ENCODE data around the gene GABRG1.

Gene GABRG1

DNA sequence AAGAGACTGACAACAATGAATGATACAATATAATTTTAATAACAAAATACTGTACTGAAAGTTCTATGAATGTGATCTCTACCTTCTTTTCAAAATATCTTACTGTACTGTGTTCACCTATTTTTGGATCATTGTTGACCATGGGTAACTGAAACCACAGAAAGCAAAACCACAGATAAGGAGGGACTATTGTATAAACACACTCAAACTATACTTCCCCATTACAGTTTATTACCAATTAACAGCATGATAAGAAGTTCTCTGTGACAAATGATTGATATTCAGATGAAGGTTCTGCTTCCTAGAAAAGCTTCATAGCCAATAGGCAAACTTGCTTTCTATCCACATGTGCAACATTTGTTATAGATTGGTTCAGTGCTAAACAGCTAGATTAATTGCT lies 50.1 kb downstream of the GABRG1 start:
- DNase-seq (ENCODE audit: extremely low read depth, low read depth): no peak
- TF ChIP-seq, protein P1, sequence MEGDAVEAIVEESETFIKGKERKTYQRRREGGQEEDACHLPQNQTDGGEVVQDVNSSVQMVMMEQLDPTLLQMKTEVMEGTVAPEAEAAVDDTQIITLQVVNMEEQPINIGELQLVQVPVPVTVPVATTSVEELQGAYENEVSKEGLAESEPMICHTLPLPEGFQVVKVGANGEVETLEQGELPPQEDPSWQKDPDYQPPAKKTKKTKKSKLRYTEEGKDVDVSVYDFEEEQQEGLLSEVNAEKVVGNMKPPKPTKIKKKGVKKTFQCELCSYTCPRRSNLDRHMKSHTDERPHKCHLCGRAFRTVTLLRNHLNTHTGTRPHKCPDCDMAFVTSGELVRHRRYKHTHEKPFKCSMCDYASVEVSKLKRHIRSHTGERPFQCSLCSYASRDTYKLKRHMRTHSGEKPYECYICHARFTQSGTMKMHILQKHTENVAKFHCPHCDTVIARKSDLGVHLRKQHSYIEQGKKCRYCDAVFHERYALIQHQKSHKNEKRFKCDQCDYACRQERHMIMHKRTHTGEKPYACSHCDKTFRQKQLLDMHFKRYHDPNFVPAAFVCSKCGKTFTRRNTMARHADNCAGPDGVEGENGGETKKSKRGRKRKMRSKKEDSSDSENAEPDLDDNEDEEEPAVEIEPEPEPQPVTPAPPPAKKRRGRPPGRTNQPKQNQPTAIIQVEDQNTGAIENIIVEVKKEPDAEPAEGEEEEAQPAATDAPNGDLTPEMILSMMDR (IDR thresholded peaks at IDR 0.05; ENCODE audit: low read depth, low read length, missing control alignments): no peak
- H3K4me3 ChIP-seq (replicated peaks; ENCODE audit: low read depth, low read length): no peak overlapping the region

DNA sequence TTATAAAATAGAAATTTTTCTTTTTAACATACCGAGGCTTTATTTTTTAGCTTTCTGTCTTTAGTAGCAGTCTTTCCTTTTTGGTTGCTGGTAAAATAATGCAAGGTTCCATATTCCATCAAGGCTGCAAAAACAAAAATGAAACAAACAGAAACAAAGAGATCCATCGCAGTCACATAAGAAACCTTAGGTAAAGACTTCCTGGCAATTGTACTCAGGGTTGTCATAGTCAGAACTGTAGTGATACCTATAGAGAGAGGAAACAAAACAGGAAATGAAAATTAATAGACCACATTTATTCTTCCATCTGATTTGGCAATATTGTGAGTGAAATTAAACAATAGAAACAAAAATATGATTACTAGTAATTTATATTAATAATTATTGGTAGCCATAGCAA lies 72.5 kb downstream of the GABRG1 start:
- no peak overlapping the region for H3K4me3 ChIP-seq (replicated peaks; ENCODE audit: low read depth, low read length)
- DNase-seq (ENCODE audit: extremely low read depth, low read depth): no peak
- TF ChIP-seq, protein P1 (IDR thresholded peaks at IDR 0.05; ENCODE audit: low read depth, low read length, missing control alignments): no peak

DNA sequence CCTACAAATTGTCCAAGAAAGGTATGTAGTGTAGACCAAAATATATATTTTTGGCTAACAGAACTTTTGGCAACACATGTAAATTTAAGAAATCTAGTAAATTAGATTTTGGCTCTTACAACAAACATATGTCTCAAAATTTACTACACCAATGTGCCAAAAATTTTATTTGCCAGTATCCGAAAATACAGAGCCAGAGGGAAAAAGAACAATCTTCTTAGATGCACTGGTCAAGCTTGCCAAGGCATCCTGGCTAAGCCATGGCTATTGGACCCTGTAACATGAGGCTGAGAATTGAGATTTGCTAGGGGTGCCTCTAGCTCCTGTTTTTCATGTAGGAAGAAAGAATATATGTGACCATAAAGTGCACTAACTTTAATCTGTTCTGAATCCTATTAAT lies 91.8 kb downstream of the GABRG1 start:
- TF ChIP-seq, protein P1 (IDR thresholded peaks at IDR 0.05; ENCODE audit: low read depth, low read length, missing control alignments): no peak
- no peak for DNase-seq (ENCODE audit: extremely low read depth, low read depth)
- H3K4me3 ChIP-seq (replicated peaks; ENCODE audit: low read depth, low read length): no peak overlapping the region

DNA sequence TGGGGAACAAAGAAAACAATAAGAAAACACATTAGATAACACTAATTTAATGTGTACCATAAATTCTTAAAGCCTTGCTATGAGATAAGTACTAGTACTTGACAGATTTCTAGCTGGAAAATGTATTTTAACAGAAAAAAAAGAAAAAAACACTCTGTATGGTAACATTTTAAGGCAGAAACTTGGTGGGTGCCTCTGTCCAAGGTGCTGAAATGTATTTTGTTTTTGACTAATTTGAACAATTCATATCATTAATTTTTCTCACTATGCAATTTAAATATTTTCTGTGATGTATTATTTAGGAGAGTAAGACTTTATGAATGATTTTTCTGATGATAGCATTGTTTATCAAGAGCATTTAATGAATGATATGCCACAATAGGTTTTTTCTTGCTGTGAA lies 107.5 kb downstream of the GABRG1 start:
- TF ChIP-seq, protein P1 (IDR thresholded peaks at IDR 0.05; ENCODE audit: low read depth, low read length, missing control alignments): no peak
- no peak for DNase-seq (ENCODE audit: extremely low read depth, low read depth)
- no peak overlapping the region for H3K4me3 ChIP-seq (replicated peaks; ENCODE audit: low read depth, low read length)

DNA sequence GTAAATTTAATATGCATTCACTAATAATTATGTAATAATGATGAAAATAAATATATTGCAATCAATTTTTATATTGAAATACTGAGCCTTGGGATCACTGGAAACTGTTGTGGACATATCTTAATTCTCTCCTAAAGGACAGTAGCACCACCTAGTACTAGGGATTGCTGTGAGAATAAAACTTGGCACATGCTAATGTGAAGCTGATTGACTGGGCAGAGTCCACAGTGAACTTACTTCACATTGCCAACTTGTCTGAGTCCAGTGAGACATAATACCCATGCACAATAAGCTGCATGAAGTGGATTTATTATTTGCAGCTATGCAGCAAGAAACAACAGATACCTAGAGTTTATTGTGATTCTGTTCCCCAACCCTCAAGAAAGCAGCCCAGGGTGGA lies 131.1 kb downstream of the GABRG1 start:
- no peak overlapping the region for H3K4me3 ChIP-seq (replicated peaks; ENCODE audit: low read depth, low read length)
- DNase-seq (ENCODE audit: extremely low read depth, low read depth): no peak
- TF ChIP-seq, protein P1 (IDR thresholded peaks at IDR 0.05; ENCODE audit: low read depth, low read length, missing control alignments): no peak

DNA sequence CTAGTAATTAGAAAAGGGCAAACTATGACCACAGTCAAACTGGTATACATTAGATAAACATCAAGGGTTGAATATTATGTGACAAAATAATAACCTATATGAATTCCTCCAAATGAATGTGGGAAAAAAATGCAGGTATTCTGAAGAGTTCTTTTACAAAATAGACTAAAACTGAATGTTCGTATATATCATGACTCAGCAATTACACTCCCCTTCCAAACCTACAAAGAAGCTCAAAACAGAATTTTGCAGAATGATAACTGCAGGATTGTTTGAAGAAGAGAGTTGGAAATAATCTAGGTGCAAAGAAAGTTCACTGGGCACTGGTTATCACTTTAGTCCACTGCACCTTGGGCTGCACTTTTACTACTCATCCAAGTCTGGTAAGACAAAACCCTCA lies 134.1 kb downstream of the GABRG1 start:
- no peak for DNase-seq (ENCODE audit: extremely low read depth, low read depth)
- TF ChIP-seq, protein P1 (IDR thresholded peaks at IDR 0.05; ENCODE audit: low read depth, low read length, missing control alignments): no peak
- H3K4me3 ChIP-seq (replicated peaks; ENCODE audit: low read depth, low read length): no peak overlapping the region

DNA sequence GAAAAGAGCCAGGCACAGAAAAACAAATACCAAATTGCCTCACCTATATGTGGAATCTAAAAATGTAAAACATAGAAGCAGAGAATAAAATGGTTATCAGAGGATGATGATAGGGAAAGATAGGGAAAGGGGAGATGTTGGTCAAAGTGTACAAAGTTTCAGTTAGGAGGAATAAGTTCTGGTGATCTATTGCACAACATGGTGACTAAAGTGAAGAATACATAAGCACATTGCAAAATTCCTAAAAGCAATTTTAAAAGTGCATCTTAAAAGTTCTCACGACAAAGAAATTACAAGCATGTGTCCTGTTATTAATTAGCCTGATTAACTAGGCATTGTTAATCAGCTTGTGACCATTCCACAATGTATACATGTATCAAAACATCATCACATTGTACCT lies 136.0 kb downstream of the GABRG1 start:
- TF ChIP-seq, protein P1 (IDR thresholded peaks at IDR 0.05; ENCODE audit: low read depth, low read length, missing control alignments): no peak
- DNase-seq (ENCODE audit: extremely low read depth, low read depth): no peak
- no peak overlapping the region for H3K4me3 ChIP-seq (replicated peaks; ENCODE audit: low read depth, low read length)
